Mammary epithelial cell (primary cell): Measurements from ENCODE around the gene ABCA4.

Experiments
- EZH2 ChIP-seq: IDR thresholded peaks from 2 replicates; pipeline ENCODE4 v1.6.1; 2012; ENCODE audit warnings: low read length, inconsistent platforms, borderline replicate concordance
- TF ChIP-seq, protein P1 (sequence below), 2 donors: IDR thresholded peaks in 1 of 2; conservative IDR thresholded peaks in 1 of 2; 2 replicates each; pipeline ENCODE4 v1.5.1; 2011 to 2012; ENCODE audit warnings: inconsistent platforms in 2 of 2, low read length in 2 of 2, mild to moderate bottlenecking in 2 of 2, control low read depth in 1 of 2, low read depth in 1 of 2; ENCODE audit not compliant: insufficient read depth in 1 of 2; ENCODE audit errors: extremely low read depth in 1 of 2

DNA sequence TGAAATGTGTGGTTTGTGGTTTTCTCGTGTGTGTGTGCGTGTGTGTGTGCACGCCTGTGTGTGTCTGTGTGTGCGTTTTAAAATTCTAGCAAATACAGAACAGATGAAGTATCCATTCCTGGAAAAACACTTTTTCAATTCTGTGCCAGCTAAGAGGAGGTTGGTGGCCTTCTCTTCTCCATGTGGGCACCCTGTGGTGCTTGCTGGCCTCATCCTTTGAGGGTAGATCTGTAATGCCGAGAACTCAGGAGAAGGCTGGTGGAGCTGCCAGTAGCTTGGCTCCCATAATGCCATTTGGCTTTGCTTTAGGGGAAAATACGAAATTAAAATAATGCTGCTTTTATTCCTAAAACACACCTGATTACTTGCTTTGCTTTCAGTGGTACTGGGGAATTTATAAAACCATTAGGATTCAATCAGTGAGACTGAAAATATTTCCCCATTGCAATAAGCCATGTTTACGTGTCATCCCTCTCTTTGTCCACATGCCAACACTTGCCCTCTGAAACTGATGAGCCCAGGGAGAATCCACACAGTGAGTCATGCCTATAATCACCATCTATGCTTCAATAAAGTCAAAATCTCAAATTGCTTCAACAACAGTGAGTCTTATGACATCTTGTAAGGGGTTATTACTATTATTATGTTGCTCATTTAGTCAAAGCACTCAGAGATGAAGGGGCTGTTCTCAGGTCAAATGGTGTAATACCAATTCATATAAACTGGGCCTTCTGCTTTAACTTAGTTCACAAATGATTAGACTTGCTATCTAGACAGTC is 39.2 kb downstream of the ABCA4 start:
- TF ChIP-seq EZH2 = no peak
- TF ChIP-seq, protein P1, sequence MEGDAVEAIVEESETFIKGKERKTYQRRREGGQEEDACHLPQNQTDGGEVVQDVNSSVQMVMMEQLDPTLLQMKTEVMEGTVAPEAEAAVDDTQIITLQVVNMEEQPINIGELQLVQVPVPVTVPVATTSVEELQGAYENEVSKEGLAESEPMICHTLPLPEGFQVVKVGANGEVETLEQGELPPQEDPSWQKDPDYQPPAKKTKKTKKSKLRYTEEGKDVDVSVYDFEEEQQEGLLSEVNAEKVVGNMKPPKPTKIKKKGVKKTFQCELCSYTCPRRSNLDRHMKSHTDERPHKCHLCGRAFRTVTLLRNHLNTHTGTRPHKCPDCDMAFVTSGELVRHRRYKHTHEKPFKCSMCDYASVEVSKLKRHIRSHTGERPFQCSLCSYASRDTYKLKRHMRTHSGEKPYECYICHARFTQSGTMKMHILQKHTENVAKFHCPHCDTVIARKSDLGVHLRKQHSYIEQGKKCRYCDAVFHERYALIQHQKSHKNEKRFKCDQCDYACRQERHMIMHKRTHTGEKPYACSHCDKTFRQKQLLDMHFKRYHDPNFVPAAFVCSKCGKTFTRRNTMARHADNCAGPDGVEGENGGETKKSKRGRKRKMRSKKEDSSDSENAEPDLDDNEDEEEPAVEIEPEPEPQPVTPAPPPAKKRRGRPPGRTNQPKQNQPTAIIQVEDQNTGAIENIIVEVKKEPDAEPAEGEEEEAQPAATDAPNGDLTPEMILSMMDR (conservative IDR thresholded peaks at IDR 0.05 in 1 of 2, IDR thresholded peaks at IDR 0.05 in 1 of 2; ENCODE audit: extremely low read depth in 1 of 2, insufficient read depth in 1 of 2, low read depth in 1 of 2, low read length in 2 of 2) = no peak
